HG03521 (cell line): ENCODE measurements around the gene OPRL1.
A peak's percentile ranks its signal among the peaks of the same experiment; 100 is the strongest.

Experiments
- ATAC-seq: cut with Tn5 transposase; IDR thresholded peaks from one replicate; pipeline ENCODE4 v1.9.1; 2021; ENCODE audit warnings: mild to moderate bottlenecking, moderate library complexity; ENCODE audit not compliant: unreplicated experiment

OPRL1 gene

DNA sequence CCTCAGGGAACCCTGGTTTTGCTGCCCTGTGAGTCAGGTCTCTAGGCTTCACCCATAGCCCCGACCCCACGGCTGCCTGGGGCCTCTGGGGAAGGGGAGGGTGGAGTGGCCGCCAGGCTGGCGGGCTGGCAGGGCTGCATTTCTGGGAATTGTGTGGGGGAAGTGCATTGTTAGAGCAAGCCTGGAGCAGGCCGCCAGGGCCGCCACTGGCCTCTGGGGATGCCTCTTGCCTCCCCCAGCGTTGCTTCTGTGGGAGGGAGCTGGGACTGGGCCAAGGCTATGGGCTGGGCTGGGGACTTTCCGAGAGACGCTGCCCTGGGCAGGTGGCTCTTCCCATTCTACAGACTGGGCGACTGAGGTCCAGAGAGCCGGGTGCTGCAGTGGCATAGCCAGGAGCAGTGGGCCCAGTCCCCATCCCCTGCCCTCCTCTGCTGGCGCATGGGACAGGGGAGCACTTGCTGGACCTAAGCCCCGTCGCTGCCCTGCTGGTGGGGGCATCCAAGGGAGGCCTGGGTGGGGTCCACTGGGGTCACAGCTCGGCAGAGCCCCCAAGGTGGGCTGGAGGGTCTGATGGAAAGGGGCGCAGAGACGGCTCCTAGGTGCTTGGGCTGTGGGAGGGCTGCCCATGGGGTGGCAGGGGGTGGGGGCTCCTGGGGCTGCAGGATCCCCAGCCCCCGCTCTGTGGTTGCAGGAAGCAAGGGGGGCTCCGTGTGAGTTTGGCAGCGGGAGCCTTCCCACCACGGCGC lies 23.8 kb upstream of the OPRL1 start:
- ATAC-seq: no peak

GRCh38 chr20:64056639-64056888 lies 23.3 kb upstream of the OPRL1 start:
- ATAC-seq: no peak

GRCh38 chr20:64056889-64057627 lies 22.8 kb upstream of the OPRL1 start:
- ATAC-seq: no peak

DNA sequence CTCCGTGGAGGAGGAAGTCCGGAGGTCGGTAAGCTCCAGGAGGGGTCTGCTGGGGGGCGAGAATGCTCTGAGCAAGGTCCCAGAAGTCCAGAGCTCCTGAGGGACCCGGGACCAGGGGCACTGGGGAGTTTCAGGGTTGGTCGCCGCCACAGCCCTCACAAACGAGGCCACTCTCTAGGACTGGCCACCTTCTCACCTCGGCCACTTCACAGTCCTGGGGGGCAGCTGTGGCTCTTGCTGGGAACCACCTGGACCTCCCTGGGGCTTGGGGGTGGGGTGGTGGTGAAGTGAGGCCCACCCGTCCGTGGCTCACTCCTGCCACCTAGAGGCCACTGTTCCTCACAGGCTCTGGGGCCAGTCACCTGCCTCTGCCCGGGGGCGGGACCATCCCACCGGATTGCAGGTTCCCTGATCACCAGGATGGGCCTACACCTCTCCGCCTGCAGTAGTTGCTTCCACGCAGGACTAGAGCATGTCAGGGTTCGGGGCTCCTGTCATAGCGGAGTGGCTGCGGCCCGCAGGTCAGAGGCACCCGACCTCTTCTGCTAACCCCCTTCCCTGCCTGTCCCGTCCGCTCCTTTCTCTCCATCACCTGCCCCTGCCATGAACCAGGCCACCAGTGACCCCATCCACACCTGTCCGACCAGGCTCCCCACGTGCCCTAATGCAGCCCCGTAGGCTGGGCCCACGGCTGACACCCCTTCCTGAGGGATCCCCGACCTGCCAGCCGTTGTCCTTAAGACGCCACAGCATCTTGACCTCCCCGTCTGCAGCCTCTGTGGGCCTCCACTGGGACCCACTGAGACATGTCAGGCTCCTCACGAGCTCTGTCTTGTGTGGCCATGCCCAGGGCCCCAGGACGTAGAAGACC lies 22.0 kb upstream of the OPRL1 start:
- ATAC-seq: no peak

GRCh38 chr20:64058536-64058935 lies 21.3 kb upstream of the OPRL1 start:
- no peak for ATAC-seq

- ATAC-seq: no peak
Observed at GRCh38 chr20:64062276-64062595, 17.6 kb upstream of the OPRL1 start.

- ATAC-seq: peak; percentile 77
Observed at GRCh38 chr20:64062596-64063388, 17.1 kb upstream of the OPRL1 start, which contains the start of gene TCEA2. Gene TCEA2 (plus strand): TSS chr20:64063198. CDS start chr20:64063313, 115 bp downstream.

GRCh38 chr20:64063389-64064144 lies 16.3 kb upstream of the OPRL1 start:
- no peak for ATAC-seq

DNA sequence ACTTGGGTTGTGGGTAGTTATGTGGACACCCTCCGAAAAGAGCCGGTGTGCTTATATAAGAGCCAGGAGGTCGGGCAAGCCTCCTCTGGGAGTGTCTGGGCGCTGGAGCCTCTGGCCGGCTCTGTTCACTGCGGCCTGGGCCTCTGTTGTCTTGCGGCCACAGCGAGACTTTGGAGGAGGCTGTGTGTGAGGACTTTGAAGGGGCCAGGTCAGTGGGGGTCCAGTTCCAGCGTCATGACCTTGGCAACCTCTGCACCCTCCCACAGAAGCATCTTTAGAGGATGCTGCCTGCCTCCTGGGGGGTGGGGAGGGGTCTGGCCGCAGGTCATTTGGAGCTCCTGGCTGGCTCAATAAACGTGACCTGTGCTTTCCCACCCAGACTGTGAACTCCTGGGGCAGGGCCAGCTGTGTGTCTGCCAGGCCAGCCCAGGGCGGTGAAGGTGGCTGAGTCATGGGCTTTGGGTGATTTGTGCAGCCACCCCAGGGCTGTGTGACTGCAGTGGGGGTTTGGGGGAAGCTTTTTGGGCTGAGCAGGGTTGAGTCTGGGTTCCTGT lies 15.7 kb upstream of the OPRL1 start:
- no peak for ATAC-seq

- no peak for ATAC-seq
Observed at GRCh38 chr20:64065062-64065973, 14.6 kb upstream of the OPRL1 start.

DNA sequence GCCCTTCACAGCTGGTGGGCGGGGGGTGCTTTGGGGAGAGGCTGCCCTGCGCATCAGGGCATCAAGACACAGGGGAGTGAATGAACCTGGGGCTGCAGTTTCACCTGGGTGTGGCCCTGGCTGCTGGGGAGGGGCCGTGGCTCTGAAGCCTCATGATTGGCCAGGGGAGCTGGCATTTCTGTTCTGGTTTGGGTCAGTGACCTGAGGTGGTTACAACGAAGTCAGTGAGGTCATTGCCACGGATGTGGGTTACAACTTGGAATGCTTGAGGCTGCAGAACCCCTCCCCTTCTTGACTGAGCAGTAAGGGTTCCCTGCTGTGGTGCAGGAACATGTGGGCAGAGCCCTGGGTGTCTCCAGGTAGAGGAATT lies 13.9 kb upstream of the OPRL1 start:
- no peak for ATAC-seq

DNA sequence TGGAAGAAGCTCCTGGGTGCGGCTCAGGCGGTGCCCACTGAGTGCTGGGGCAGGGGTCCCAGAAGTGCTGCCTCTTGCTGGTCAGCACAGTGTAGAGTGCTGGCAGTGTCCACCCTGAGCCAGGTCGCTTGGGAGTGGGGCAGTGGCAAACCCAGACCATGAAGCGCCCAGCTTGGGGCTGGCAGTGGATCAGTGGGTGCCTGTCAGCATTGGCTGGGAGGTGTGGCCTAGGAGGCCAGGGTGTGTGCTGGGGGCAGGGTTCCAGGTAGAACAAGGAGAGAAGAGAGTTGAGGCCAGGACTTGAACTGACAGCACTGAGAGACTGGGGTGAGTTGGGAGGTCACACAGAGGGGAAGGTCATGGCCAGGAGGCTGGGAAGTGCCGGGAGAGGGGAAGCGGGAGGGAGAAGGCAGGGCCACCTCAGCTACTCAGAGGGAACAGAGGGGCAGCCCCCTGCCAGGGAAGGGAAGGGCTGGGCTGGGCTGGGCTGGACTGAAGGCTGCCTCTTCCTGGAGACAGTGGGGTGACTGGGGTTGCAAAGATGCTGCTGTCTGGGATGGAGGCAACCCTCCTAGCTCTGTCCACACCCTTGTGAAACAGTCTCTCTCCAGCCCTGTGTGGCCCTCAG lies 12.8 kb upstream of the OPRL1 start:
- ATAC-seq: no peak

GRCh38 chr20:64067733-64068307 lies 12.1 kb upstream of the OPRL1 start:
- no peak for ATAC-seq

- no peak for ATAC-seq
Observed at GRCh38 chr20:64068386-64069208, 11.3 kb upstream of the OPRL1 start.

DNA sequence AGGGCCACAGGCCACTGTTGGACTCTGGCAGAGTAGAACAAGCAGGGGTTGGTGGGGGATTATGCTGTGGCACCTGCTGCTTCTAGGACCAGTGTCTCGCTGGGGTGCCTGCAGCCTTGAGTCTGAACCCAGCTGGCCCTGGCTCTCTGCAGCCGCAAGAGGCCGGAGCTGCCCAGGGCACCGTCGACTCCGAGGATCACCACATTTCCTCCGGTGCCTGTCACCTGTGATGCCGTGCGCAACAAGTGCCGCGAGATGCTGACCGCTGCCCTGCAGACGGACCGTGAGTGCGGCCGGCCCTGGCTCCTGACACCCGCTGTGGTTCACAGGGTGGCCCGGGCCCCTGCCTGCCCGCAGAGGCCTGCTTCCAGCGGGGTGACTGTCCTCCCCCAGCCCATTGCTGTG lies 10.7 kb upstream of the OPRL1 start:
- no peak for ATAC-seq

GRCh38 chr20:64069614-64070243 lies 10.2 kb upstream of the OPRL1 start:
- ATAC-seq: no peak
